Activated CD8-positive, alpha-beta memory T cell treated with anti-CD3 and anti-CD28 coated beads, Interleukin-2, amount 50 U/mL, for 1 hour (primary cell): ENCODE data around the gene EFHC1.
"Not testable (repeated sequence)": the region's sequence is repeated elsewhere in the genome, so short reads cannot be mapped to it uniquely, and the experiment has no call there.

Source experiments
- DNase-seq: peaks from one replicate; pipeline ENCODE4 v3.0.0-alpha.2; 2020; ENCODE audit errors: extremely low read depth

The EFHC1 gene

GRCh38 chr6:52438926-52439325 lies 18.8 kb downstream of the EFHC1 start:
- DNase-seq, result no peak

- no peak for DNase-seq
These were observed 34.4 kb downstream of the EFHC1 start for GRCh38 chr6:52454556-52454955.

GRCh38 chr6:52457096-52457495 lies 37.0 kb downstream of the EFHC1 start:
- no peak for DNase-seq

- not testable (repeated sequence) for DNase-seq
These were observed 41.1 kb downstream of the EFHC1 start for GRCh38 chr6:52461194-52461593.

GRCh38 chr6:52474173-52474572 lies 54.0 kb downstream of the EFHC1 start:
- no peak for DNase-seq

GRCh38 chr6:52475307-52475706 lies 55.2 kb downstream of the EFHC1 start:
- DNase-seq, result no peak

GRCh38 chr6:52482903-52483670 lies 62.9 kb downstream of the EFHC1 start:
- no peak for DNase-seq

- no peak for DNase-seq
These were observed 63.5 kb downstream of the EFHC1 start for GRCh38 chr6:52483671-52484003.

GRCh38 chr6:52489881-52490280 lies 69.7 kb downstream of the EFHC1 start:
- no peak for DNase-seq

- no peak for DNase-seq
These were observed 71.3 kb downstream of the EFHC1 start for GRCh38 chr6:52491203-52492069.

GRCh38 chr6:52493669-52494068 lies 73.5 kb downstream of the EFHC1 start:
- DNase-seq, result no peak

- no peak for DNase-seq
These were observed 74.3 kb downstream of the EFHC1 start for GRCh38 chr6:52494298-52495072.

GRCh38 chr6:52495922-52496321 lies 75.8 kb downstream of the EFHC1 start:
- DNase-seq, result no peak

GRCh38 chr6:52496631-52497030 lies 76.5 kb downstream of the EFHC1 start:
- no peak for DNase-seq

- DNase-seq, result no peak
These were observed 77.7 kb downstream of the EFHC1 start for GRCh38 chr6:52497652-52498408.

GRCh38 chr6:52498538-52499017 lies 78.4 kb downstream of the EFHC1 start:
- no peak for DNase-seq

GRCh38 chr6:52499026-52499425 lies 78.9 kb downstream of the EFHC1 start:
- DNase-seq, result no peak

- DNase-seq, result no peak
These were observed 79.6 kb downstream of the EFHC1 start for GRCh38 chr6:52499681-52500236.

GRCh38 chr6:52500238-52501129 lies 80.3 kb downstream of the EFHC1 start:
- DNase-seq, result no peak
